Testis (tissue), 3 donors: Measurements from ENCODE around the gene GALNT11. TPM values are rescaled to one million over a fixed set of nuclear protein-coding genes. Genes with fewer than 3 reads are reported as not detected.

ENCODE experiments used
- DNase-seq: peaks from one replicate; pipeline ENCODE4 v3.0.0-alpha.2; 2019
- H3K27ac ChIP-seq, 2 donors: fragments of 200-600 bp; sonication (generic); one replicate each; pipeline ENCODE4 v1.5.1; 2019
- H3K27me3 ChIP-seq: fragments of 200-600 bp; sonication (generic); one replicate; pipeline ENCODE4 v1.5.1; 2019
- H3K36me3 ChIP-seq: fragments of 200-600 bp; sonication (generic); one replicate; pipeline ENCODE4 v1.5.1; 2017; ENCODE audit warnings: low read depth; ENCODE audit errors: missing control alignments
- H3K4me1 ChIP-seq: fragments of 200-600 bp; sonication (generic); one replicate; pipeline ENCODE4 v1.5.1; 2019
- H3K4me3 ChIP-seq, 2 donors: fragments of 200-600 bp; sonication (generic); one replicate each; pipeline ENCODE4 v1.5.1; 2017 to 2019
- H3K9me3 ChIP-seq: fragments of 200-600 bp; sonication (generic); one replicate; pipeline ENCODE4 v1.5.1; 2017
- POLR2A ChIP-seq: fragments of 450-650 bp; IDR thresholded peaks from one replicate; pipeline ENCODE4 v1.6.1; 2017; ENCODE audit warnings: antibody characterized with exemption, mild to moderate bottlenecking, moderate library complexity
- WGBS, 2 donors: methylation state at CpG; one replicate each; pipeline ENCODE4 v1.1.5; 2018; 5-methylcytosine and 5-hydroxymethylcytosine counted together
- intact Hi-C: fragments of 100-400 bp; cut with DNase I; formaldehyde crosslinking; loops from one replicate; pipeline ENCODE4 v1.15.1; 2023; ENCODE audit warnings: low total_unique reads
- polyA plus RNA-seq: library from polyadenylated mRNA; stranded (reverse); fragments of 350-450 nt; fragmentation: Illumina TruSeq; extraction: RNeasy Lipid Tissue Mini Kit (QIAGEN cat#74804); gene quantifications from one replicate; pipeline ENCODE4 v1.2.3, GENCODE V29; 2014; ENCODE audit warnings: low read depth, low replicate concordance; ENCODE audit not compliant: insufficient read depth
- total RNA-seq, 2 donors: library from RNA; depleted of rRNA; stranded (reverse); fragments of >200 nt; gene quantifications; one replicate each; pipeline ENCODE4 v1.2.3, GENCODE V29; 2016
- TF ChIP-seq, protein P1 (sequence below), 3 experiments: fragments of 450-650 bp in 2 of 3; fragments of 200-600 bp in 1 of 3; sonication (generic) in 1 of 3; IDR thresholded peaks; one replicate each; pipeline ENCODE4 v1.5.1; 2016 to 2019; ENCODE audit warnings: antibody characterized with exemption in 3 of 3, mild to moderate bottlenecking in 2 of 3, moderate library complexity in 1 of 3

The GALNT11 gene
- total and polyA plus RNA-seq, 3 donors from 2014 or later, result 23.4 to 38.8 (median 36.2) TPM

DNA sequence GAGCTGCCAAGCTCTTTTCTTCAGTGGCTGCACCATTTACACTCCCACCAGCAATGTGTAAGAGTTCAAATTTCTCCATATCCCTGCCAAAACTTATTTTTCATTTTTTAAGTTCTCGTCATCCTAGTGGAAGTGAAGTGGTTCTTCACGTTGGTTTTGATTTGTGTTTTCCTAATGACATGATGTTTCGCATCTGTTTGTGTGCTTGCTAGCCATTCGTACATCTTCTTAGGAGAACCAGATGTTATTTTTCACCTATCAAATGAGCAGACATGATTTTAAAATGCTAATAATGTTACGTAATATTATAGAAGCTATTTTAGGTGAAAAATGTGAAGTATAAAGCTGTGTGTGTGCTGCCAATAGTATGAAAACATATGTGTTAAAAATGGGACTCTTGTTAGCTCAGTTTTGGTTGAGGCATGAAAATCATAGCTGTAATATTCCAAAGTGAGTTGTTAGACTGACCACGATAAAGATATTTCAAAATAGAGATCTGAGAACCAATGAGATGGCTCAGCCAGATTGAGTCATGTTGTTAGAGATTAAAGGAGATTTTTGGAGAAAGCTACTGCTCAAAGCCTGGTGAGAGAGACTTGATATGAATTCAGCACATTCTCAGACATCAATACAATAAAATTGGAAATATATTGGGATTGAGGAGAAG lies 25.9 kb upstream of the GALNT11 start:
- Histone ChIP-seq H3K4me1 (no peaks in the 10 kb centered on the region), H3K36me3 (no peaks in the 10 kb centered on the region), H3K9me3 (no peaks in the 10 kb centered on the region), H3K27me3 (no peaks in the 10 kb centered on the region), H3K4me3 (no peak overlapping the region), H3K27ac (no peak overlapping the region)
- 70 to 72% methylated on average over 6 of the region's 6 CpGs for WGBS, 2 donors
- no peak for DNase-seq
- TF ChIP-seq, protein P1, sequence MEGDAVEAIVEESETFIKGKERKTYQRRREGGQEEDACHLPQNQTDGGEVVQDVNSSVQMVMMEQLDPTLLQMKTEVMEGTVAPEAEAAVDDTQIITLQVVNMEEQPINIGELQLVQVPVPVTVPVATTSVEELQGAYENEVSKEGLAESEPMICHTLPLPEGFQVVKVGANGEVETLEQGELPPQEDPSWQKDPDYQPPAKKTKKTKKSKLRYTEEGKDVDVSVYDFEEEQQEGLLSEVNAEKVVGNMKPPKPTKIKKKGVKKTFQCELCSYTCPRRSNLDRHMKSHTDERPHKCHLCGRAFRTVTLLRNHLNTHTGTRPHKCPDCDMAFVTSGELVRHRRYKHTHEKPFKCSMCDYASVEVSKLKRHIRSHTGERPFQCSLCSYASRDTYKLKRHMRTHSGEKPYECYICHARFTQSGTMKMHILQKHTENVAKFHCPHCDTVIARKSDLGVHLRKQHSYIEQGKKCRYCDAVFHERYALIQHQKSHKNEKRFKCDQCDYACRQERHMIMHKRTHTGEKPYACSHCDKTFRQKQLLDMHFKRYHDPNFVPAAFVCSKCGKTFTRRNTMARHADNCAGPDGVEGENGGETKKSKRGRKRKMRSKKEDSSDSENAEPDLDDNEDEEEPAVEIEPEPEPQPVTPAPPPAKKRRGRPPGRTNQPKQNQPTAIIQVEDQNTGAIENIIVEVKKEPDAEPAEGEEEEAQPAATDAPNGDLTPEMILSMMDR (IDR thresholded peaks at IDR 0.05), result no peak
- no peak for TF ChIP-seq POLR2A
- intact Hi-C loops, result no loop called here

DNA sequence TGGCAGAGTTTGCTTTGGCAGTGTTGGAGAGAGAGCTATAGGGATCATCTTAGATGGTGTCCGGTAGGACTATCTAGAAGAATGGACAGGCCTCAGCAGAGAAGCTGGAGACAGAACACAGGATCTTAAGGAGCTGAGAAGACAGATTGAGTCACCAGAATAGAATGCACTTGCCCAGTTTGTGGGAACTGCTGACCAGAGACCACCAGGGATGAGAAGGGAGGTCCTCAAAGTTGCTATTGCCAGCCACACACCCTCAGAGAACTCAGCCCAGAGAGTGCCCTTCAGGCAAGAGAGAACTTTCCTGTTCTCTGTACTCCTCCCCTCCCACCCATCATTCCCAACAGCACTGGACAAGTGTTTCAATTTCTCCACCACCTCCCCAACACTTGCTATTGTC lies 25.3 kb upstream of the GALNT11 start:
- Histone ChIP-seq H3K36me3 (no peaks in the 10 kb centered on the region), H3K4me1 (no peaks in the 10 kb centered on the region), H3K4me3 (no peak overlapping the region), H3K27ac (no peak overlapping the region), H3K27me3 (no peaks in the 10 kb centered on the region), H3K9me3 (no peaks in the 10 kb centered on the region)
- intact Hi-C loops, result no loop called here
- 91 to 94% methylated on average over 1 of the region's 1 CpG for WGBS, 2 donors
- DNase-seq, result no peak
- no peak for TF ChIP-seq POLR2A
- TF ChIP-seq, protein P1 (IDR thresholded peaks at IDR 0.05), result no peak

DNA sequence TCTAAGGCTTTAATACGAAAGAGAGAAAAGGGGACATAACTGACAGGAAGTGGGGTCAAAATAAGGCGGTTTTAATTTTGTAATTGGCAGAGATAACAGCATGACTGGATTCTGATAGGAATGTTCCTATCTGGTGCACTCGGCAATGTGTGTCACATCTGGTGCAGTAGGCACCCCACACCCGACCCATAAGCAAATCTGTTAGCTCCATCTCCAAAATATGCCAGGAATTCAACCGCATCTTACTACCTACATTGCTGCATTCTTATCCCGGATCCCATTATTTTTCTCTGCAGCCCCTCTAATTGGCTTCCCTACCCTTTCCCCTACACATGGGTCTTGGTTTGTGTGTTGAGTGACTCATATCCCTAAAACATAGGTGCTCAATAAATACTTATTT lies 19.1 kb upstream of the GALNT11 start:
- H3K27ac ChIP-seq, result no peak overlapping the region
- no peaks in the 10 kb centered on the region for H3K9me3 ChIP-seq
- WGBS, 2 donors, result 54 to 63% methylated on average over 6 of the region's 6 CpGs
- H3K27me3 ChIP-seq, result no peaks in the 10 kb centered on the region
- H3K36me3 ChIP-seq, result no peaks in the 10 kb centered on the region
- TF ChIP-seq, protein P1 (IDR thresholded peaks at IDR 0.05), result no peak
- no peak for TF ChIP-seq POLR2A
- H3K4me1 ChIP-seq, result no peaks in the 10 kb centered on the region
- intact Hi-C loops, result no loop called here
- no peak overlapping the region for H3K4me3 ChIP-seq
- no peak for DNase-seq

DNA sequence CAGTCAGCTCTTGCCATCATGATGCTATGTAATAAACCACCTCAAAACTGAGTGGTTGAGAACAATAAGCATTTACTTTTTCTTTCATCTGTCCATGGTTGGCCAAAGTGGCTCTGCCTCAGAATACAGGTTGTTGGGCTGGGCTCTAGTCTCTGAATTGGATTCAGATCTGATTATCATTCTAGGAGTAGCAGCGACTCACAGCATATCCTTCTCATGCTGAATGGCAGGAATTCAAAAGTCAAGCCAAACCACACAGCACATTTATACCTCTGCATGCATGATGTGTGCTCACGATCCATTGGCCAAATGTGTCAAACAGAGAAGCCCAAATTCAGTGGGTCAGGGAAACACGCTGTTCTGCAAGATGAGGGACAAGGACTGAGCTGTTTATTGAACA lies 13.6 kb upstream of the GALNT11 start:
- intact Hi-C loops, result no loop called here
- Histone ChIP-seq H3K27me3 (no peaks in the 10 kb centered on the region), H3K9me3 (no peaks in the 10 kb centered on the region), H3K4me1 (no peaks in the 10 kb centered on the region), H3K36me3 (no peaks in the 10 kb centered on the region), H3K27ac (no peak overlapping the region), H3K4me3 (no peak overlapping the region)
- 84 to 86% methylated on average over 3 of the region's 3 CpGs for WGBS, 2 donors
- TF ChIP-seq, protein P1 (IDR thresholded peaks at IDR 0.05), result no peak
- TF ChIP-seq POLR2A, result no peak
- no peak for DNase-seq

DNA sequence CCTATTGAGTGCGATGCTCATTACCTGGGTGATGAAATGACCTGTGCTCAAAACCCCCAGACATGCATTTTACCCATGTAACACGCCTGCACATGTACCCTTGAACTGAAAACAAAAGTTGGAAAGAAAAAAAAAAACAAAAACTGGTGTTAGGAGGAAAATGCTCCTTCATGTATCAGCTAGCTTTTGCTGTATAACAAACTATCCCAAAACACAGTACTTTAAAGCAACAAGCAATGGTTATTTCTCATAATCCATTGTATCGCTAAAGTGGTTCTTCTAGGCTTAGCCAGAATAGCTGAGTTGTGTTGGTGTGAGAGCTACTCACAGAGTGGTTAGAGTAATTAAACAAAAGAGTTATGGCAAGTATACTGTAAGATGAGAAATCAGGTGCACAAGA lies 12.2 kb upstream of the GALNT11 start:
- no peak for TF ChIP-seq POLR2A
- TF ChIP-seq, protein P1 (IDR thresholded peaks at IDR 0.05), result no peak
- H3K9me3 ChIP-seq, result no peaks in the 10 kb centered on the region
- no peaks in the 10 kb centered on the region for H3K27me3 ChIP-seq
- no peak for DNase-seq
- no peaks in the 10 kb centered on the region for H3K36me3 ChIP-seq
- intact Hi-C loops, result no loop called here
- WGBS, 2 donors, result 96 to 99% methylated on average over 3 of the region's 3 CpGs
- H3K4me3 ChIP-seq, result no peak overlapping the region
- H3K4me1 ChIP-seq, result no peaks in the 10 kb centered on the region
- H3K27ac ChIP-seq, result no peak overlapping the region
